Ascending aorta (tissue), 2 donors: ENCODE measurements around the gene GNAQ. TPM values are rescaled to one million over a fixed set of nuclear protein-coding genes. Genes with fewer than 3 reads are reported as not detected.

Experiments used
- DNase-seq, 2 donors: peaks; one replicate each; pipeline ENCODE4 v3.0.0-alpha.2; 2019; ENCODE audit warnings: low spot score in 2 of 2
- H3K27ac ChIP-seq, 2 donors: fragments of 200-600 bp; sonication (generic); one replicate each; pipeline ENCODE4 v1.5.1; 2016 to 2017; ENCODE audit warnings: mild to moderate bottlenecking in 1 of 2
- H3K27me3 ChIP-seq: fragments of 200-600 bp; sonication (generic); one replicate; pipeline ENCODE4 v1.5.1; 2017
- H3K36me3 ChIP-seq, 2 donors: fragments of 200-600 bp; sonication (generic); one replicate each; pipeline ENCODE4 v1.5.1; 2016
- H3K4me1 ChIP-seq, 2 donors: fragments of 200-600 bp; sonication (generic); one replicate each; pipeline ENCODE4 v1.5.1; 2016 to 2017; ENCODE audit warnings: mild to moderate bottlenecking in 1 of 2
- H3K4me3 ChIP-seq, 2 donors: fragments of 200-600 bp; sonication (generic); one replicate each; pipeline ENCODE4 v1.5.1; 2016 to 2017; ENCODE audit warnings: mild to moderate bottlenecking in 1 of 2
- H3K9me3 ChIP-seq, 2 donors: fragments of 200-600 bp; sonication (generic); one replicate each; pipeline ENCODE4 v1.5.1; 2016
- intact Hi-C: fragments of 100-400 bp; cut with DNase I; formaldehyde crosslinking; loops from one replicate; pipeline ENCODE4 v1.15.1; 2023
- total RNA-seq: library from RNA; depleted of rRNA; stranded (reverse); fragments of >200 nt; gene quantifications from one replicate; pipeline ENCODE4 v1.1.0, GENCODE V29; 2016
- TF ChIP-seq, protein P1 (sequence below), 3 experiments: fragments of 200-600 bp in 2 of 3; fragments of 450-650 bp in 1 of 3; sonication (generic) in 2 of 3; IDR thresholded peaks; one replicate each; pipeline ENCODE4 v1.5.1; 2016 to 2019; ENCODE audit warnings: antibody characterized with exemption in 3 of 3, mild to moderate bottlenecking in 1 of 3, moderate library complexity in 1 of 3

GNAQ gene
- total RNA-seq, 1 donor from 2014 or later = 29.2 TPM

DNA sequence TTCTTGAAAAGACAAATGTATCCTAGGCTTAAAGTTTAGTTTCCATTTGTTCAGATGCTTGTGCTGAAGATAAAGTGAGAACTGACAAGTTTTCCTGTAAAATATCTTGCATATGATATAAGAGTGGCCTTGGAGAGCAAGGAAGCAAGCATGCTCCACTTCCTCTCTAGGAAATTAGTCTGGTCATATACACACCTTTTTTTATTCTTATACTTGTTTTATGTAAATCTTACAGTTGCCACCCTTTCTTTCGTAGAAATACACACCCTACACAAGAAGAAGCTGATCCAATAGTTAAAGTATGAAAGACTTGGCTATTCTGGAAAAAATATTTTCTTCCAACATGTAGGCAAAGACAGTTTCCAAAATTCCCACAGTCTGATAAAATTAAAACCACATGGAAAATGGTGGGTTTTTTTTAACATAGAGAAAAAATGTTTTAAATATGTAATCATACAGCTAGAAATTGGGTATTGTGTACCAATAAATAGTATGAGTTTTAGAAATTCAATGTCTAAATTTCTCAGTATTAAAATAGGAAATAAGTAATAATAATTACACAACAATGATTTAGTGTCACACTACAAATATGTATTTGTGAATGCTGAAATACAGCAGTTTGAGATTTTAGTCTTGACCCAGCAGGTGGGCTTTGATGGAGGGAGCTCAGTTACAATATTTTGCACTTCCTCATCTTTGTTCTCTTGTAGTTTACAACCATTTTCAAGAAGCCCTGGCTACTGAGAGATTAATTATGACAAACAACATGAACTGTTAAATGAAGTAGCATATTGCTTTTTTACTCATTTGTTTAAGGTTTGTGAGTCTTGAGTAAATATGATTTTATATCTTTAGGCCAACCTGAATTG lies 197.8 kb downstream of the GNAQ start:
- intact Hi-C loops = no loop called here
- peak overlapping the region in 1 of 2 donors; percentile 37 for H3K27ac ChIP-seq
- no peaks in the 10 kb centered on the region for H3K36me3 ChIP-seq
- DNase-seq = no peak
- no peaks in the 10 kb centered on the region for H3K9me3 ChIP-seq
- peaks cover 3 to 16% of the 10 kb centered on the region in 2 donors for H3K4me1 ChIP-seq
- no peak overlapping the region for H3K4me3 ChIP-seq
- TF ChIP-seq, protein P1, sequence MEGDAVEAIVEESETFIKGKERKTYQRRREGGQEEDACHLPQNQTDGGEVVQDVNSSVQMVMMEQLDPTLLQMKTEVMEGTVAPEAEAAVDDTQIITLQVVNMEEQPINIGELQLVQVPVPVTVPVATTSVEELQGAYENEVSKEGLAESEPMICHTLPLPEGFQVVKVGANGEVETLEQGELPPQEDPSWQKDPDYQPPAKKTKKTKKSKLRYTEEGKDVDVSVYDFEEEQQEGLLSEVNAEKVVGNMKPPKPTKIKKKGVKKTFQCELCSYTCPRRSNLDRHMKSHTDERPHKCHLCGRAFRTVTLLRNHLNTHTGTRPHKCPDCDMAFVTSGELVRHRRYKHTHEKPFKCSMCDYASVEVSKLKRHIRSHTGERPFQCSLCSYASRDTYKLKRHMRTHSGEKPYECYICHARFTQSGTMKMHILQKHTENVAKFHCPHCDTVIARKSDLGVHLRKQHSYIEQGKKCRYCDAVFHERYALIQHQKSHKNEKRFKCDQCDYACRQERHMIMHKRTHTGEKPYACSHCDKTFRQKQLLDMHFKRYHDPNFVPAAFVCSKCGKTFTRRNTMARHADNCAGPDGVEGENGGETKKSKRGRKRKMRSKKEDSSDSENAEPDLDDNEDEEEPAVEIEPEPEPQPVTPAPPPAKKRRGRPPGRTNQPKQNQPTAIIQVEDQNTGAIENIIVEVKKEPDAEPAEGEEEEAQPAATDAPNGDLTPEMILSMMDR (IDR thresholded peaks at IDR 0.05) = no peak
- H3K27me3 ChIP-seq = no peaks in the 10 kb centered on the region

DNA sequence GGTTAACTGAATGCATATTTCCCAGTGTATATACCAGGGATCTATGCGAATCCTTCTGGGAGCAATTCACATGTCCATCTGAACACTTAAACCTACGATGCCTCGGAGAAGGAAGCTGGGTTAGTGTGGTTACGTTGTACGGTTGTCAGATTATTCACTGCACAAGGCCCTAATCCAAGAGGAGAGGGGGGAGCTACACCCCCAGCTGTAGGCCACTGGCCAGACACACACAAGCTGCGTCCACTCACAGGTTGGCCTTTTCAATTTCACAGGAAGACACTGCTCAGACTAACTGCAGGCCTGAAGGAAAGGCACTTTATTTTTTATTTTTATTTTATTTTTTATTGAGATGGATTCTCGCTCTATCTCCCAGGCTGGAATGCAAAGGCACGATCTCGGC lies 199.0 kb downstream of the GNAQ start:
- TF ChIP-seq, protein P1 (IDR thresholded peaks at IDR 0.05) = no peak
- H3K27me3 ChIP-seq = no peaks in the 10 kb centered on the region
- H3K27ac ChIP-seq = no peak overlapping the region
- H3K4me1 ChIP-seq = peaks cover 3 to 16% of the 10 kb centered on the region in 2 donors
- intact Hi-C loops = no loop called here
- no peak for DNase-seq
- no peak overlapping the region for H3K4me3 ChIP-seq
- no peaks in the 10 kb centered on the region for H3K36me3 ChIP-seq
- H3K9me3 ChIP-seq = no peaks in the 10 kb centered on the region

DNA sequence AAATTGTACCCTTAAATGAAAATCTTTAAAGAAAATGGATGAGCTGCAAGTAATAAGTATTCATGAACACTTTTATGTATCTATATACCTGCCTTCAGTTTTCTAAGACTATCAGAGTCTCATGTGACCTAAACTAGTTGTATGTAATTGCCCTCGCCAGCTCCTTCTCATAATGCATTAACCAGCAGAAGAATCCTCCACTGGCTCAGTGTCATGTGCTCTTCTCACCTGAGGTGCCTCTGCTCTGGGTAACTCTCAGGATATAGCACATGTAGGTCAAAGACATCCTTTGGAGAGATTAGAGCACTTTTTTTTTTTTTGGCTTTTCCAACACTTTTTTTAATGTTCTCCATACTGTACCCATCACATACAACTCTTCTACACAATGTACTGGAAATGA lies 199.8 kb downstream of the GNAQ start:
- Histone ChIP-seq H3K4me3 (no peak overlapping the region), H3K36me3 (no peaks in the 10 kb centered on the region), H3K27ac (no peak overlapping the region), H3K4me1 (peaks cover 3 to 20% of the 10 kb centered on the region in 2 donors), H3K27me3 (no peaks in the 10 kb centered on the region), H3K9me3 (no peaks in the 10 kb centered on the region)
- intact Hi-C loops = no loop called here
- TF ChIP-seq, protein P1 (IDR thresholded peaks at IDR 0.05) = no peak
- no peak for DNase-seq

DNA sequence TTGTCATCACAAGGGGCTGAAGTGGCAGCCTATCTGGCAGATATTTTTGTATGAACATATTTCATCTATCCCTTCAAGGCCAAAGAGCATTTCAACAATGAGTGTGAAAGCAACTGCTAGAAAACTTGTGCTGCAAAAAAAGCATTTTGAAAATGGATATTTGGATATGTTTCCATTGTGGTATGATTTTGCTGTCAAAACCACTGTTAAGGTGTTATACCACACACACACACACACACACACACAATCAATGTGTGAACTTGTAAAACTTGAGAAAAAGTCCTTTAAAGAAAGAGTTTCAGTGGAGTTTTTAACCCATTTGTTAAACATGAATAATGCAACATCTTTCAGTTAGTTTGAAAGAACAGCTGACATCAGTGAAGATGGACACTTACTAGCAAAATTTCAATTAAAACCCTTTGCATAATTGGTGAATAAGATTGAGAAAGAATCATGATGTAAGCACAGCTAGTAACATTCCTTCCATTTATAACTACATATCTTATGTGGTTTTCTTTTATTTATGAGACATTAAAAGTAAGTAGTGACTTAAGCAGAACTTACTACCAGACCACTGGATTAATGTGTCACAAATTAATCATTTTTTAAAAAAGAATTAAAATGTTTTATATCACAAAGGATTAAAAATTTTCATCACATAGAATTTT lies 200.9 kb downstream of the GNAQ start:
- no peak overlapping the region for H3K27ac ChIP-seq
- TF ChIP-seq, protein P1 (IDR thresholded peaks at IDR 0.05) = no peak
- H3K4me1 ChIP-seq = peaks cover 3 to 20% of the 10 kb centered on the region in 2 donors
- no peaks in the 10 kb centered on the region for H3K27me3 ChIP-seq
- DNase-seq = no peak
- intact Hi-C loops = no loop called here
- H3K36me3 ChIP-seq = no peaks in the 10 kb centered on the region
- no peaks in the 10 kb centered on the region for H3K9me3 ChIP-seq
- H3K4me3 ChIP-seq = no peak overlapping the region

DNA sequence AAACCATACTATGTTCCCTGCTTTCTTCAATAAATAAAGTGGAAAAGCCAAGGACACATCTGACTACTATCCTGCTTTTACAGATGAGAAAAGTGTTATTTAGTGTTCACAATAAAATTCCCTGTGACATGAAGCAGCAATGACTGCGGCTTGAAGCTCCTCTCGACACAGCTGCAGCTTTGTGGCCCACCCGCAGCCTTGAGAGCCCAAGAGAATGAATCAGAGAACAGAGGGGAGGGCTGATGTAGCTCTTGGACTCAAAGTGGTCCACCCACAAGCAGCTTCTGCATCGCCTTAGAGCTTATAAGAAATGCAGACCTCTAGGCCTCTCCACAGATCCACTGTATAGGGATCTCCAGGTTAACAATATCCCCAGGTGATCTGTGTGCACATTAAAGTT lies 202.2 kb downstream of the GNAQ start:
- no peak overlapping the region for H3K4me3 ChIP-seq
- no peak overlapping the region for H3K27ac ChIP-seq
- intact Hi-C loops = no loop called here
- TF ChIP-seq, protein P1 (IDR thresholded peaks at IDR 0.05) = no peak
- no peaks in the 10 kb centered on the region for H3K9me3 ChIP-seq
- H3K36me3 ChIP-seq = no peaks in the 10 kb centered on the region
- H3K4me1 ChIP-seq = peaks cover 3 to 15% of the 10 kb centered on the region in 2 donors
- no peak for DNase-seq
- H3K27me3 ChIP-seq = no peaks in the 10 kb centered on the region
